Uterus (tissue), 4 donors: Measurements from ENCODE around the gene TRIM65. TPM values are rescaled to one million over a fixed set of nuclear protein-coding genes. Genes with fewer than 3 reads are reported as not detected.
A peak's percentile ranks its signal among the peaks of the same experiment; 100 is the strongest.

Experiments used
- DNase-seq, 2 donors: peaks; one replicate each; pipeline ENCODE4 v3.0.0-alpha.2; 2019 to 2020
- H3K27ac ChIP-seq, 2 donors: fragments of 200-600 bp; sonication (generic); 1 replicate in 1 of 2; 2 replicates in 1 of 2; pipeline ENCODE4 v1.5.1; 2016 to 2018
- H3K27me3 ChIP-seq, 2 donors: fragments of 200-600 bp; sonication (generic); one replicate each; pipeline ENCODE4 v1.5.1; 2018 to 2019; ENCODE audit warnings: control low read depth in 1 of 2
- H3K36me3 ChIP-seq, 2 donors: fragments of 200-600 bp; sonication (generic); one replicate each; pipeline ENCODE4 v1.5.1; 2019; ENCODE audit warnings: control low read depth in 1 of 2
- H3K4me1 ChIP-seq, 2 donors: fragments of 200-600 bp; sonication (generic); one replicate each; pipeline ENCODE4 v1.5.1; 2018 to 2019; ENCODE audit warnings: control low read depth in 1 of 2
- H3K4me3 ChIP-seq, 2 donors: fragments of 200-600 bp; sonication (generic); 1 replicate in 1 of 2; 2 replicates in 1 of 2; pipeline ENCODE4 v1.5.1; 2018 to 2019; ENCODE audit warnings: mild to moderate bottlenecking in 1 of 2
- H3K9me3 ChIP-seq, 2 donors: fragments of 200-600 bp; sonication (generic); one replicate each; pipeline ENCODE4 v1.5.1; 2019; ENCODE audit warnings: control low read depth in 1 of 2
- CTCF ChIP-seq, 4 experiments: fragments of 200-600 bp in 2 of 4; fragments of 450-650 bp in 2 of 4; sonication (generic) in 2 of 4; IDR thresholded peaks; one replicate each; pipeline ENCODE4 v1.5.1; 2016 to 2019; ENCODE audit warnings: antibody characterized with exemption in 4 of 4, mild to moderate bottlenecking in 2 of 4, moderate library complexity in 1 of 4
- POLR2A ChIP-seq, 2 donors: fragments of 450-650 bp; IDR thresholded peaks; one replicate each; pipeline ENCODE4 v1.6.1; 2016; ENCODE audit warnings: antibody characterized with exemption in 2 of 2, mild to moderate bottlenecking in 1 of 2, moderate library complexity in 1 of 2
- intact Hi-C: fragments of 100-400 bp; cut with DNase I; formaldehyde crosslinking; loops from one replicate; pipeline ENCODE4 v1.15.1; 2023; ENCODE audit warnings: low total_unique reads
- total RNA-seq, 4 donors: library from RNA; depleted of rRNA in 3 of 4; stranded (reverse); fragments of >200 nt in 3 of 4; gene quantifications; one replicate each; pipeline versions ENCODE4 v1.1.0 to v1.2.4, GENCODE V29; 2014 to 2023
- donor health status: DM: yes; HTN: yes; CAD: no.

The TRIM65 gene
- total RNA-seq, 4 donors from 2014 or later = 20.0 to 36.9 (median 30.1) TPM

- no peaks in the 10 kb centered on the region for H3K36me3 ChIP-seq
- no peaks in the 10 kb centered on the region for H3K4me1 ChIP-seq
- intact Hi-C loops = no loop called here
- TF ChIP-seq POLR2A (IDR thresholded peaks at IDR 0.05) (no peak), CTCF (IDR thresholded peaks at IDR 0.05) (no peak)
- H3K27ac ChIP-seq = peak overlapping the region in 1 of 2 donors; percentile 79
- peak overlapping the region; percentile 76 to 88 for H3K4me3 ChIP-seq
- no peaks in the 10 kb centered on the region for H3K27me3 ChIP-seq
- DNase-seq = peak in 1 of 2 donors; percentile 28
- no peaks in the 10 kb centered on the region for H3K9me3 ChIP-seq
Measured at GRCh38 chr17:75941442-75941819, 44.7 kb upstream of the TRIM65 start.

- H3K4me3 ChIP-seq = peak within 1 kb of the TSS; percentile 76 to 88
- H3K4me1 ChIP-seq = no peaks in the 10 kb centered on the region
- no peaks in the 10 kb centered on the region for H3K27me3 ChIP-seq
- no peaks in the 10 kb centered on the region for H3K9me3 ChIP-seq
- peak in 2 of 4 experiments; percentile 18 to 42 for TF ChIP-seq CTCF (IDR thresholded peaks at IDR 0.05)
- peak; percentile 78 to 87 for TF ChIP-seq POLR2A (IDR thresholded peaks at IDR 0.05)
- peak; percentile 89 to 92 for DNase-seq
- H3K27ac ChIP-seq = peak within 1 kb of the TSS; percentile 79 to 87
- intact Hi-C loops = no loop called here
- no peaks in the 10 kb centered on the region for H3K36me3 ChIP-seq
Measured at GRCh38 chr17:75940727-75941441, 44.1 kb upstream of the TRIM65 start, which contains the start of gene FBF1. FBF1 (minus strand) TSS chr17:75941042; CDS start chr17:75938149, 2,893 bp downstream.

GRCh38 chr17:75937652-75938051 is 40.9 kb upstream of the TRIM65 start:
- H3K4me1 ChIP-seq = no peaks in the 10 kb centered on the region
- no peak for TF ChIP-seq POLR2A (IDR thresholded peaks at IDR 0.05)
- no peak for TF ChIP-seq CTCF (IDR thresholded peaks at IDR 0.05)
- no peaks in the 10 kb centered on the region for H3K9me3 ChIP-seq
- no peak overlapping the region for H3K4me3 ChIP-seq
- H3K36me3 ChIP-seq = no peaks in the 10 kb centered on the region
- no peaks in the 10 kb centered on the region for H3K27me3 ChIP-seq
- DNase-seq = no peak
- no peak overlapping the region for H3K27ac ChIP-seq
- intact Hi-C loops = no loop called here

- Histone ChIP-seq H3K4me1 (no peaks in the 10 kb centered on the region), H3K4me3 (no peak overlapping the region), H3K9me3 (no peaks in the 10 kb centered on the region), H3K36me3 (no peaks in the 10 kb centered on the region), H3K27ac (no peak overlapping the region), H3K27me3 (no peaks in the 10 kb centered on the region)
- TF ChIP-seq CTCF (IDR thresholded peaks at IDR 0.05) (no peak), POLR2A (IDR thresholded peaks at IDR 0.05) (no peak)
- DNase-seq = no peak
- intact Hi-C loops = no loop called here
Measured at GRCh38 chr17:75933808-75934207, 37.1 kb upstream of the TRIM65 start.

GRCh38 chr17:75932852-75933251 is 36.1 kb upstream of the TRIM65 start:
- no peaks in the 10 kb centered on the region for H3K27me3 ChIP-seq
- no peaks in the 10 kb centered on the region for H3K4me1 ChIP-seq
- no peaks in the 10 kb centered on the region for H3K36me3 ChIP-seq
- no peak for DNase-seq
- H3K4me3 ChIP-seq = no peak overlapping the region
- no peak for TF ChIP-seq POLR2A (IDR thresholded peaks at IDR 0.05)
- no peak for TF ChIP-seq CTCF (IDR thresholded peaks at IDR 0.05)
- H3K9me3 ChIP-seq = no peaks in the 10 kb centered on the region
- H3K27ac ChIP-seq = no peak overlapping the region
- intact Hi-C loops = no loop called here
